ENCODE results near the gene NRF1.

NRF1 gene

DNA sequence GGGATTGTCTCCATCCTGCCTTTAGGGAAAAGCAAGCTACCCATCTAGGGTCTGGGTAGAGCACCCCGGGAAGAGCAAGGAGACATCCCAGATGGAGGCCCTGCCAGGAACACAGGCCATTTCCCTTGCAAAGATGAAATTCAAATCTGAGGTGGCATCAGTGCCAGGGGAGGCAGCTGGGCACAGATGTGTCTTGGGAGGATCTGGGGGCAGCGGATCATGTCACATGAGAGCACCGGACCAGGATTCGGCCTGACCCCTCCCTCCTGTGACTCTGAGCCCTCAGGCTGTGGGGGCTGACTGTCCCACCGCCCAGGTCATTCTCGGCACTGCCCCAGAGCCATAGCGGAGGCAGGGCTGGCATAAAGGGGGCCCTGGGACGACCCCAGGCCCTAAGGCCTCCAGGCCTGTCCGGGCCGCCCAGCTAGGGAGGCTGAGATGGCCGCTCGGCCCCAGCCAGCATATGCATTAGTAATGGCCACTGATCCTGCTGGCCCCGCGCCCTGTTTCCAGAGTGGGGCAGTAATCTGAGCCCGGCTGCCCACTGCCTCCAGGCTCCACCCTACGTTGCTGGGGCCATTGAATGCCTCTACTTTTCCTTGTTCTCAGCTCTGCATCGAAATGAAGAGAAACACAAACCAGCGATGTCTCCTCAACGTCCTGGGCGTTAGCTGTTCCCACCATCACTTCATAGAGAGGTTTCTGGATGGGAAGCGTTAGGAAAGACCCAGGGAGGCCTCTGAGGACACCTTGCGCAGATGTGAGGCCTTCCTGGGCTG lies 192.8 kb downstream of the NRF1 start:
- DNase-seq (ENCODE audit: low read depth), result no peak

DNA sequence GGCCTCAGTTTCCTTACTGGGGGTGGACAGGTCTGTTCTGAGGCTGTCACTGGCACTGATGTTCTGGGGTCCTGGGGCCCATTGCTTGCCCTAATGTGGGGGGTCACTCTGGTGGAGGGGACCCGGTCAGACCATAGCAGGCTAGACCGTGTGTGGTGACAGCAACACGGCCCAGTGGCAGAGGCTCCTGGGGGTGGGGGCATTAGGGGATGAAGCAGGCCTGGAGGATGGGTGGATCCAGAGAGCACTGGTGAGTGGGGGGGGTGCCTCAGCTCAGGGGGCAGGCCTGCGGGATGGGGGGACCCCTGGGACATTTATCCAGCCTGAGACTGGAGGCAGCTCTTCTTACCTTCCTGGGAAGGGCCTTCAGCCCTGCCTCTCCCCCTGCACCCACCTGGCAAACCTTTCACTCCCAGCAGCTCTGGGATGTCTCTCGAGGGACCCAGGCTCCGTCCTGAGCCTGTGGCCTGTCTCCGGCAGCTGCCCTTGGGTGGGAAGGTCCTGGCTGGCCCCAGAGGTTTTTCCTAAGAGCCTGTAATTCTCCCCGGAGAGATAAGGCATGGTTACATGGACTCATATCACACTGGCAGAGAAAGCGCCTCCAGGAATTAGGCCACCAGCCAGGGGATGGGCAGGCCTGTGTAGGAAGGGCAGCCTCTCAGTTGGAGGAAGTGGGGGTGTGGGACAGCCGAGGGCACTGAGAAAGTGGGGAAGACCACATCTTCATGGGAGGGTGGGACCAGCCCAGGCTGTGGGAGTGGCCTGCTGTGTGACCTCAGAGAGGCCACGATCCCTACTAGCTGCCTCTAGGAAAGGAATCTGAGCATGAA lies 193.6 kb downstream of the NRF1 start:
- DNase-seq (ENCODE audit: low read depth), result no peak
